ENCODE results near the gene RASGRP2. TPM values are rescaled to one million over a fixed set of nuclear protein-coding genes. Genes with fewer than 3 reads are reported as not detected.

The RASGRP2 gene
- total RNA-seq, 1 donor from 2014 or later = 46.8 TPM

DNA sequence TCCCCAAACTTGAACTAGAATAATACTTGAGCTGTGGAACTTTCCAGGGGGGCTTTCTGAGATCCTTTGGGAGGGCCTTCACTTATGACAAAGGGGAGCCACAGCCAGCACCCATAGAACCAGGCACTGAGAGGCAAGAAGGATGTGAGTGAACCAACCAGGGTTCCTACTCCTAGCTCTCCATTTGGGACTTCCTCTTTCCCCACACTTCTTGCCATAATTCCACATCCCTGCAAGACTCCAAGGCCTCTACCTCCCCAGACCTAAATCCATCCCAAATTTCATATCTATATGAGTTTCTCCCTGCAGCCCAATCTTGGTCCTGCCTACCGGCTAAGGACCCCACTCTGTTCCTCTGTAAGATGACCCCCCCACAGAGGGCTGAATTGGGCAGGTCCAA is 52.4 kb downstream of the RASGRP2 start:
- intact Hi-C loops (cut with DNase I) = no loop called here
- DNase-seq (ENCODE audit: missing footprints) (no peak), ATAC-seq (no peak)

GRCh38 chr11:64690235-64690634 is 53.7 kb downstream of the RASGRP2 start:
- ATAC-seq (no peak), DNase-seq (ENCODE audit: missing footprints) (no peak)
- intact Hi-C loops (cut with DNase I) = no loop called here

- ATAC-seq = peak; percentile 94
- intact Hi-C loops (cut with DNase I) = loop anchor here (1.0 kb wide), 1 partner anchor 35 kb away; the partner anchor contains the start of gene NRXN2
- DNase-seq (ENCODE audit: missing footprints) = peak; percentile 94
Measured at GRCh38 chr11:64688534-64688982, 55.4 kb downstream of the RASGRP2 start.

GRCh38 chr11:64687643-64688533 is 56.1 kb downstream of the RASGRP2 start:
- DNase-seq (ENCODE audit: missing footprints) (no peak), ATAC-seq (no peak)
- intact Hi-C loops (cut with DNase I) = loop anchor here (1.0 kb wide), 1 partner anchor 35 kb away; the partner anchor contains the start of gene NRXN2

DNA sequence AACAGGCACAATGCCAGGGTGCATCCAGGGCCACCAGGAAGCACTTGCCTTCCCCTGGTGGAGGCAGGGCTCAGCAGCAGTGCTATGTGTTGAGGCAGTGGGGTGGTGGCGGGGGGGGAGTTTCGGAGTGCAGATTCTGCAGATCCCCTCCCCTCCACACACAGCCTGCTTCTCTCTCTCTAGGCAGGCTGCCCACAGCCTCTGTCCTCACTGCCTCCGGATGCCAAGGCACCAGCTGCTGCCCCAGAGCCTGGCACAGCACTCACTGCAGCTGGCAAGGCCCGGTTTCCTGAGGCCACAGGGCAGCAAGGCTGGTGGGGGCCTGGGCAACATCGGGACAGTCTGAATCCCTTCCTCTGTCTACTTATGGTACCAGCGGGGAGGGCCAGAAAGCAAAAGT is 56.7 kb downstream of the RASGRP2 start:
- intact Hi-C loops (cut with DNase I) = no loop called here
- ATAC-seq = peak; percentile 24
- no peak for DNase-seq (ENCODE audit: missing footprints)

GRCh38 chr11:64686466-64687170 is 57.3 kb downstream of the RASGRP2 start:
- DNase-seq (ENCODE audit: missing footprints) (no peak), ATAC-seq (no peak)
- intact Hi-C loops (cut with DNase I) = no loop called here

GRCh38 chr11:64685536-64685935 is 58.4 kb downstream of the RASGRP2 start:
- intact Hi-C loops (cut with DNase I) = no loop called here
- DNase-seq (ENCODE audit: missing footprints) (no peak), ATAC-seq (no peak)

DNA sequence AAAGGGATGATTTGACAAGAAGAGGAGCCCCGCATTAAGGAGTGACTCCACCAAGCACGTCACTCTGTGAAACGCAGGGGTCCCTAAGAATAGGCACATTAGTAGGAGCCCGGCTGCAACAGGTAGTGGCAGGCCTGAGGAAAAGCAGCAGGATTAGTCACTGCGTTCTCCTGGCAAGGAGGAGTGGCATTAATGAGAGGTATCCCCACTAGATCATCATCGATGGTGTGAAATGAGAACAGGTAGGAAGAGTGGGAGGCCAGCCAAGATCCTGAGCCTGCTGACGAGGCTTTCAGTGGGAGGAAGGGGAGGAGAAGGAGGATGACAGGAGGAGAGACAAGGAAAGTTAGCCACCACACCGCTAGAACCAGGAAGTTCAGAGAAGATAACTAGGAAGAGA is 59.6 kb downstream of the RASGRP2 start:
- DNase-seq (ENCODE audit: missing footprints) = no peak
- no peak for ATAC-seq
- intact Hi-C loops (cut with DNase I) = no loop called here

DNA sequence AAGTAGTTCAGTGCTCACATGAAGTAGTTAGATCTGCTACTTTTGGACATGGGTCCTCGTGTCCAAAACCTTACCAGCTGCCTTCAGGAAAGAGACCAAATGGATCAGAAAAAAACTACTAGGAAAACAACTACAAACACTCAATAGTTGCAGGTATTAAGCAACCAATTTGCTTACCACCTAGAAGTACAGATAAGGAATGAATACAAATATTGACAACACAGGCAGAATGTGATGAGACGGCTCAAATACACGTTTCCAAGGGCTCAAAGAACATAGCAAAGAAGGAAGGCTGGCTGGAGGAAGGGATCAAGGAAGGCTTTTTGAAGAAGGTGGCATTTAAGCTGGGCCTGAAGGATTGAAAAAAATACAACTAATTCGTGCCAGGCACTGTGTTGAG is 62.8 kb downstream of the RASGRP2 start:
- ATAC-seq (no peak), DNase-seq (ENCODE audit: missing footprints) (no peak)
- intact Hi-C loops (cut with DNase I) = no loop called here

DNA sequence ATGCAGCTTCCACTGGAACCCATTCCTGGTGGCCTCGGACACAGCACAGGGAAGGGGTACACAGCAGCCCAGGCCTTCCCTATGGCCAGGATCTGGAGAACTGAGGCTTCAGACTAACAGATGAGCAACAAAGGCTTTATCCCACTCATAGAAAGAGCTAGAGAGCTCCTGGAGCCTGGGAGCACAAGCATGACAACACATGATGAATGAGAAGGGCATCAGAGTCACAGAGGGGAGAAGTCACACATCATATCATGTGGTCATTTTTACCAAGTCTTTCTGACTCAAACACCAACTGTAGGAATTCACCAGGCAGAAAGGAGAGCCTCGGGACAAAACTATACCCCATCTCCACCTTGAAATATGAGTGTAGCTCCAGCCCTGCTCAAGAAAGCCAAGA is 64.1 kb downstream of the RASGRP2 start:
- intact Hi-C loops (cut with DNase I) = no loop called here
- DNase-seq (ENCODE audit: missing footprints) (no peak), ATAC-seq (no peak)

GRCh38 chr11:64677441-64678023 is 66.4 kb downstream of the RASGRP2 start:
- DNase-seq (ENCODE audit: missing footprints) (no peak), ATAC-seq (no peak)
- intact Hi-C loops (cut with DNase I) = no loop called here

Other genes starting within 250 kb of the RASGRP2 start
- not detected for gene SLC22A11, start 188.2 kb downstream of the RASGRP2 start, total RNA-seq
- not detected for gene SLC22A12, start 152.9 kb downstream of the RASGRP2 start, total RNA-seq
- gene NRXN2, start 20.9 kb downstream of the RASGRP2 start, total RNA-seq = 1.9 TPM
- 179 TPM for gene PYGM, start 15.8 kb upstream of the RASGRP2 start, total RNA-seq
- 172 TPM for gene SF1, start 34.4 kb upstream of the RASGRP2 start, total RNA-seq
- gene MAP4K2, start 59.1 kb upstream of the RASGRP2 start, total RNA-seq = 11.3 TPM
- gene MEN1, start 66.4 kb upstream of the RASGRP2 start, total RNA-seq = 8.4 TPM
- gene CDC42BPG, start 100.5 kb upstream of the RASGRP2 start, total RNA-seq = 0.16 TPM
- 56.0 TPM for gene EHD1, start 134.5 kb upstream of the RASGRP2 start, total RNA-seq
- gene ATG2A, start 173.1 kb upstream of the RASGRP2 start, total RNA-seq = 10.7 TPM
- gene PPP2R5B, start 180.5 kb upstream of the RASGRP2 start, total RNA-seq = 20.6 TPM
- not detected for gene GPHA2, start 191.8 kb upstream of the RASGRP2 start, total RNA-seq
- not detected for gene MAJIN, start 228.0 kb upstream of the RASGRP2 start, total RNA-seq

Data from Right ventricle myocardium inferior (tissue), 1 donor.